H9 (cell line): ENCODE results near the gene BTNL3. TPM values are rescaled to one million over a fixed set of nuclear protein-coding genes. Genes with fewer than 3 reads are reported as not detected.

Experiments used
- DNase-seq: peaks from one replicate; pipeline ENCODE4 v3.0.0-alpha.2; 2017
- H2AFZ ChIP-seq: one replicate; pipeline ENCODE4 v1.6.1; 2013; ENCODE audit warnings: mild to moderate bottlenecking, low read length, control low read depth, moderate library complexity
- H2AK5ac ChIP-seq: 2 replicates; pipeline ENCODE4 v1.6.1; 2013; ENCODE audit warnings: low read length, control low read depth, mixed read lengths; ENCODE audit not compliant: insufficient read length
- H2BK120ac ChIP-seq: one replicate; pipeline ENCODE4 v1.6.1; 2013; ENCODE audit warnings: low read depth, mild to moderate bottlenecking, low read length, control low read depth, inconsistent platforms; ENCODE audit not compliant: poor library complexity, severe bottlenecking
- H2BK12ac ChIP-seq: 2 replicates; pipeline ENCODE4 v1.6.1; 2013; ENCODE audit warnings: low read length, control low read depth, mixed read lengths, low read depth; ENCODE audit not compliant: insufficient read length
- H2BK15ac ChIP-seq: 2 replicates; pipeline ENCODE4 v1.6.1; 2013; ENCODE audit warnings: low read depth, low read length, control low read depth
- H2BK20ac ChIP-seq: one replicate; pipeline ENCODE4 v1.6.1; 2013; ENCODE audit warnings: low read depth, mild to moderate bottlenecking, low read length, control low read depth, inconsistent platforms; ENCODE audit not compliant: poor library complexity, severe bottlenecking
- H2BK5ac ChIP-seq: 2 replicates; pipeline ENCODE4 v1.6.1; 2013; ENCODE audit warnings: low read length, control low read depth, mixed read lengths; ENCODE audit not compliant: insufficient read length
- H3K14ac ChIP-seq: 2 replicates; pipeline ENCODE4 v1.6.1; 2013; ENCODE audit warnings: low read length, control low read depth; ENCODE audit not compliant: insufficient read depth
- H3K18ac ChIP-seq: 2 replicates; pipeline ENCODE4 v1.6.1; 2013; ENCODE audit warnings: low read depth, mild to moderate bottlenecking, mixed read lengths, low read length, control low read depth; ENCODE audit not compliant: insufficient read length
- H3K23ac ChIP-seq: 2 replicates; pipeline ENCODE4 v1.6.1; 2013; ENCODE audit warnings: low read length, control low read depth, mixed read lengths, low read depth; ENCODE audit not compliant: insufficient read length
- H3K23me2 ChIP-seq: 2 replicates; pipeline ENCODE4 v1.6.1; 2013; ENCODE audit warnings: low read depth, mild to moderate bottlenecking, mixed read lengths, low read length, control low read depth; ENCODE audit not compliant: insufficient read length, poor library complexity, severe bottlenecking
- H3K27ac ChIP-seq: 2 replicates; pipeline ENCODE4 v1.5.1; 2013; ENCODE audit warnings: low read length, control low read depth, mixed read lengths, low read depth; ENCODE audit not compliant: insufficient read length
- H3K27me3 ChIP-seq: 2 replicates; pipeline ENCODE4 v1.6.1; 2013; ENCODE audit warnings: low read length, control low read depth, inconsistent platforms; ENCODE audit not compliant: insufficient read depth
- H3K4ac ChIP-seq: 2 replicates; pipeline ENCODE4 v1.6.1; 2013; ENCODE audit warnings: low read depth, mild to moderate bottlenecking, control low read depth, inconsistent platforms, low read length, moderate library complexity
- H3K4me1 ChIP-seq: 2 replicates; pipeline ENCODE4 v1.6.1; 2013; ENCODE audit warnings: low read length, control low read depth, inconsistent platforms; ENCODE audit not compliant: insufficient read depth
- H3K4me2 ChIP-seq: 2 replicates; pipeline ENCODE4 v1.6.1; 2013; ENCODE audit warnings: low read length, control low read depth, mixed read lengths; ENCODE audit not compliant: insufficient read length, insufficient read depth
- H3K56ac ChIP-seq: 2 replicates; pipeline ENCODE4 v1.6.1; 2013; ENCODE audit warnings: low read depth, mild to moderate bottlenecking, mixed read lengths, low read length, control low read depth; ENCODE audit not compliant: insufficient read length
- H3K79me1 ChIP-seq: 2 replicates; pipeline ENCODE4 v1.6.1; 2013; ENCODE audit warnings: low read depth, mild to moderate bottlenecking, moderate library complexity, low read length, control low read depth, inconsistent platforms; ENCODE audit not compliant: insufficient read depth, poor library complexity, severe bottlenecking
- H3K79me2 ChIP-seq: 2 replicates; pipeline ENCODE4 v1.6.1; 2013; ENCODE audit warnings: low read length, control low read depth, inconsistent platforms; ENCODE audit not compliant: insufficient read depth
- H3K9ac ChIP-seq: 2 replicates; pipeline ENCODE4 v1.6.1; 2013; ENCODE audit warnings: low read length, control low read depth, mixed read lengths; ENCODE audit not compliant: insufficient read length; ENCODE audit errors: extremely low read depth
- H3K9me3 ChIP-seq: one replicate; pipeline ENCODE4 v1.6.1; 2013; ENCODE audit warnings: low read depth, low read length, inconsistent platforms; ENCODE audit not compliant: control insufficient read depth
- H3T11ph ChIP-seq: one replicate; pipeline ENCODE4 v1.6.1; 2013; ENCODE audit warnings: mild to moderate bottlenecking, low read length, control low read depth, inconsistent platforms
- H4K20me1 ChIP-seq: one replicate; pipeline ENCODE4 v1.6.1; 2013; ENCODE audit not compliant: control insufficient read depth, insufficient read length, insufficient read depth
- H4K5ac ChIP-seq: 2 replicates; pipeline ENCODE4 v1.6.1; 2013; ENCODE audit warnings: low read depth, mild to moderate bottlenecking, mixed read lengths, low read length, control low read depth; ENCODE audit not compliant: insufficient read length
- H4K8ac ChIP-seq: replicated peaks from 2 replicates; pipeline ENCODE4 v1.6.1; 2013; ENCODE audit warnings: low read length, control low read depth, mixed read lengths, low read depth; ENCODE audit not compliant: insufficient read length
- H4K91ac ChIP-seq: 2 replicates; pipeline ENCODE4 v1.6.1; 2013; ENCODE audit warnings: low read depth, mild to moderate bottlenecking, moderate library complexity, mixed read lengths, low read length, control low read depth; ENCODE audit not compliant: insufficient read length
- H3K27ac Mint-ChIP-seq, 3 experiments: 2 replicates in 2 of 3; 3 replicates in 1 of 3; pipeline ENCODE4 v1.8.0; 2020 to 2021; ENCODE audit warnings: mixed read lengths in 3 of 3, mild to moderate bottlenecking in 1 of 3, moderate library complexity in 1 of 3
- H3K27me3 Mint-ChIP-seq: 2 replicates; pipeline ENCODE4 v1.8.0; 2021; ENCODE audit warnings: low read depth, mild to moderate bottlenecking, moderate library complexity, mixed read lengths
- H3K36me3 Mint-ChIP-seq, 3 experiments: 2 replicates in 2 of 3; 3 replicates in 1 of 3; pipeline ENCODE4 v1.8.0; 2020 to 2021; ENCODE audit warnings: low read depth in 3 of 3, mixed read lengths in 3 of 3; ENCODE audit not compliant: insufficient read depth in 1 of 3
- H3K4me1 Mint-ChIP-seq, 2 experiments: 2 replicates each; pipeline ENCODE4 v1.8.0; 2020; ENCODE audit warnings: mixed read lengths in 2 of 2
- H3K4me3 Mint-ChIP-seq, 2 experiments: 2 replicates in 1 of 2; 3 replicates in 1 of 2; pipeline ENCODE4 v1.8.0; 2020 to 2021; ENCODE audit warnings: mild to moderate bottlenecking in 2 of 2, mixed read lengths in 2 of 2, moderate library complexity in 1 of 2
- H3K9me3 Mint-ChIP-seq, 2 experiments: 2 replicates in 1 of 2; 3 replicates in 1 of 2; pipeline ENCODE4 v1.8.0; 2020; ENCODE audit warnings: mild to moderate bottlenecking in 2 of 2, mixed read lengths in 2 of 2, moderate library complexity in 1 of 2
- CTCF ChIP-seq: fragments of 200-600 bp; sonication (generic); conservative IDR thresholded peaks from 3 replicates; pipeline ENCODE4 v1.8.0; 2021; ENCODE audit warnings: antibody characterized with exemption, mild to moderate bottlenecking
- whole genome bisulfite sequencing: extraction: QIAGEN DNeasy Blood & Tissue Kit; methylation state at CpG from one replicate; pipeline ENCODE4 v1.1.7; 2013; ENCODE audit warnings: missing lambda C conversion rate, low lambda C conversion rate, mixed read lengths; ENCODE audit not compliant: insufficient read length; ENCODE audit errors: extremely low coverage; 5-methylcytosine and 5-hydroxymethylcytosine counted together
- total RNA-seq: library from RNA; stranded (reverse); gene quantifications from 2 replicates; pipeline ENCODE4 v1.2.1, GENCODE V29; 2021

Gene BTNL3
- total RNA-seq, 1 experiment from 2014 or later = not detected

- DNase-seq = no peak
- Histone ChIP-seq H3K9ac (no peak overlapping the region), H3K23me2 (peaks cover 4% of the 10 kb centered on the region), H3K4me2 (no peak overlapping the region), H2BK15ac (no peak overlapping the region), H3K23ac (no peak overlapping the region), H3K4ac (no peak overlapping the region), H4K5ac (no peak overlapping the region), H2BK5ac (no peak overlapping the region), H4K8ac (no peak overlapping the region), H3K27ac (no peak overlapping the region), H2BK12ac (no peak overlapping the region), H3K9me3 (no peaks in the 10 kb centered on the region), H2BK120ac (no peak overlapping the region), H3K56ac (no peak overlapping the region), H3K14ac (no peak overlapping the region), H3K27me3 (peaks cover 12% of the 10 kb centered on the region; the same call in 1 of the 2 replicates), H3K4me1 (no peaks in the 10 kb centered on the region), H2AFZ (no peak overlapping the region), H3T11ph (no peak overlapping the region), H3K18ac (no peak overlapping the region), H4K91ac (no peak overlapping the region), H3K79me1 (no peaks in the 10 kb centered on the region), H4K20me1 (no peaks in the 10 kb centered on the region), H3K79me2 (no peaks in the 10 kb centered on the region), H2AK5ac (no peak overlapping the region), H2BK20ac (no peak overlapping the region)
- H3K4me3 Mint-ChIP-seq = no peak overlapping the region
- H3K9me3 Mint-ChIP-seq = peaks cover 2 to 4% of the 10 kb centered on the region in 2 experiments; a peak in 3 of 5 replicates
- H3K36me3 Mint-ChIP-seq = no peaks in the 10 kb centered on the region
- TF ChIP-seq CTCF = no peak
- peaks cover 38% of the 10 kb centered on the region for H3K27me3 Mint-ChIP-seq
- H3K27ac Mint-ChIP-seq = no peak overlapping the region
- no CpG with 5 or more reads among the region's 15 CpGs for WGBS
- peaks cover 5 to 6% of the 10 kb centered on the region in 2 experiments; a peak in 3 of 4 replicates for H3K4me1 Mint-ChIP-seq
These were observed 59.3 kb downstream of the BTNL3 start for GRCh38 chr5:181047921-181048320.
